Aorta (tissue), 5 donors: ENCODE results near the gene RAB3A. TPM values are rescaled to one million over a fixed set of nuclear protein-coding genes. Genes with fewer than 3 reads are reported as not detected.

Source experiments
- ATAC-seq: fragments of 200-7000 bp; cut with Tn5 transposase; one replicate; pipeline ENCODE4 v1.9.1; 2022; ENCODE audit warnings: moderate library complexity; ENCODE audit not compliant: low FRiP score
- DNase-seq, 2 donors: peaks; one replicate each; pipeline ENCODE4 v3.0.0-alpha.2; 2020
- H3K27ac ChIP-seq, 2 donors: one replicate each; pipeline ENCODE4 v1.5.1; 2013; ENCODE audit warnings: low read length in 2 of 2, mild to moderate bottlenecking in 2 of 2, moderate library complexity in 2 of 2, control low read depth in 1 of 2, inconsistent platforms in 1 of 2, low read depth in 1 of 2
- H3K27me3 ChIP-seq, 2 donors: one replicate each; pipeline ENCODE4 v1.6.1; 2013; ENCODE audit warnings: control low read depth in 1 of 2, low read length in 1 of 2, mild to moderate bottlenecking in 1 of 2, moderate library complexity in 1 of 2; ENCODE audit not compliant: insufficient read depth in 2 of 2, control insufficient read depth in 1 of 2
- H3K36me3 ChIP-seq, 2 donors: one replicate each; pipeline ENCODE4 v1.6.1; 2013; ENCODE audit warnings: control low read depth in 1 of 2, low read length in 1 of 2, mild to moderate bottlenecking in 1 of 2; ENCODE audit not compliant: insufficient read depth in 2 of 2, control insufficient read depth in 1 of 2
- H3K4me1 ChIP-seq, 2 donors: one replicate each; pipeline ENCODE4 v1.6.1; 2013; ENCODE audit warnings: low read length in 2 of 2, control low read depth in 1 of 2, mild to moderate bottlenecking in 1 of 2, moderate library complexity in 1 of 2; ENCODE audit not compliant: insufficient read depth in 2 of 2, control insufficient read depth in 1 of 2
- H3K4me3 ChIP-seq, 2 donors: one replicate each; pipeline ENCODE4 v1.5.1; 2013; ENCODE audit warnings: low read length in 2 of 2, control low read depth in 1 of 2, mild to moderate bottlenecking in 1 of 2
- H3K9me3 ChIP-seq: one replicate; pipeline ENCODE4 v1.6.1; 2013; ENCODE audit warnings: mild to moderate bottlenecking, low read length; ENCODE audit not compliant: control insufficient read depth
- WGBS, 2 donors: extraction: QIAGEN DNeasy Blood & Tissue Kit; methylation state at CpG; one replicate each; pipeline ENCODE4 v1.1.7; 2013; 5-methylcytosine and 5-hydroxymethylcytosine counted together
- intact Hi-C, 2 donors: fragments of 100-400 bp; cut with DNase I; formaldehyde crosslinking; loops; one replicate each; pipeline versions ENCODE4 v1.14.2 to v1.15.0; 2022
- polyA plus RNA-seq, 2 donors: library from polyadenylated mRNA; stranded (reverse); fragments of 200-250 nt; gene quantifications; one replicate each; pipeline ENCODE4 v1.2.3, GENCODE V29; 2013
- total RNA-seq, 2 donors: library from RNA; stranded (reverse); fragmentation: NEBNext Ultra II Directional; extraction: Animal tissue kit (Norgen Biotek cat#: 25700); gene quantifications; one replicate each; pipeline ENCODE4 v1.2.1, GENCODE V29; 2021
- donor health status: healthy with polysubstance abuse.
- donor health status: Bipolar disorder and iron deficiency.
- donor health status: DM: no; HTN: no; CAD: no.
- donor health status: DM: no; HTN: no; CAD: no.
- donor health status: DM: yes; HTN: yes; CAD: no.

The RAB3A gene
- total and polyA plus RNA-seq, 4 donors: 2.1 to 3.8 (median 3.0) TPM

DNA sequence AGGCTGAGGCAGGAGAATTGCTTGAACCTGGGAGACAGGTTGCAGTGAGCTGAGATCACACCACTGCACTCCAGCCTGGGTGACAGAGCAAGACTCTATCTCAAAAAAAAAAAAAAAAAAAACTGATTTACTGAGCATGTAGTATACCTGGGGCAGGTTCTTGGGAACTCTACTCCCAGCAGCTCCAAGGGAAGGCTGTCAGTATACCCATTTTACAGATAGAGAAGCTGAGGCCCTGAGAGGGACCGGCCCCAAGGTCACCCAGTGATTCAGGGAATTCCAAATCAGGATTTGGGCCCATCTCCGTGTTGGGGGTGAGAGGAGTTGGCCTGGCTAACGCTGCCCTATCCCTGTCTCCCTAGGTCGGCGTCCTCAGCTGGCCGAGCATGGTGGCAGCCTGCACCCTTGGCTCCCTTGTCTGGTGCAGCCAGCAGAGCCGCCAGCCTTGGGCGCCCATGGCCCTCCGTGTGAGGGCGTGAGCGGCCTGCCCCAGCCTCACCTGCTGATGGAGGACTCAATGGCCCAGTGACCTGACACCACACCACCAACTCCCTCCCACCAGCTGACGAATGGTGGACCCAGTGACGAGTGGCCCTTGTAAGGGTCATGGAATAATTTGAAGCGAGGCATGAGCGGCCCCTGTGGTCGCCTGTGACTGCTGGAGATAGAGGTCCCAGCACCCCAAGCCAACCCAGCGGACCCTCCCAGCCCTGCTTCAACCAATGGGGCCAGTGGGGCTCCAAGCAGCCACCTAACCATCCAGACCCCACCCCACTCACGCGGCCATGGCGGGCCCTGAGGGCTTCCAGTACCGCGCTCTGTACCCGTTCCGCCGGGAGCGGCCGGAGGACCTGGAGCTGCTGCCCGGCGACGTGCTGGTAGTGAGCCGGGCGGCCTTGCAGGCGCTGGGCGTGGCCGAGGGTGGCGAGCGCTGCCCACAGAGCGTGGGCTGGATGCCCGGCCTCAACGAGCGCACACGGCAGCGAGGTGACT, 48.5 kb downstream of the RAB3A start:
- DNase-seq (no peak), ATAC-seq (no peak)
- Histone ChIP-seq H3K27ac (no peak overlapping the region), H3K36me3 (no peaks in the 10 kb centered on the region), H3K27me3 (no peaks in the 10 kb centered on the region), H3K4me3 (no peak overlapping the region), H3K9me3 (no peaks in the 10 kb centered on the region), H3K4me1 (peaks cover 0 to 2% of the 10 kb centered on the region in 2 donors)
- intact Hi-C loops: loop anchor here (10.0 kb wide), 1 partner anchor 151 kb away; the partner anchor contains the start of gene ARRDC2 (in 2 of the 2)
- 94 to 95% methylated on average over 41 to 43 of the region's 43 CpGs for WGBS, 2 donors

DNA sequence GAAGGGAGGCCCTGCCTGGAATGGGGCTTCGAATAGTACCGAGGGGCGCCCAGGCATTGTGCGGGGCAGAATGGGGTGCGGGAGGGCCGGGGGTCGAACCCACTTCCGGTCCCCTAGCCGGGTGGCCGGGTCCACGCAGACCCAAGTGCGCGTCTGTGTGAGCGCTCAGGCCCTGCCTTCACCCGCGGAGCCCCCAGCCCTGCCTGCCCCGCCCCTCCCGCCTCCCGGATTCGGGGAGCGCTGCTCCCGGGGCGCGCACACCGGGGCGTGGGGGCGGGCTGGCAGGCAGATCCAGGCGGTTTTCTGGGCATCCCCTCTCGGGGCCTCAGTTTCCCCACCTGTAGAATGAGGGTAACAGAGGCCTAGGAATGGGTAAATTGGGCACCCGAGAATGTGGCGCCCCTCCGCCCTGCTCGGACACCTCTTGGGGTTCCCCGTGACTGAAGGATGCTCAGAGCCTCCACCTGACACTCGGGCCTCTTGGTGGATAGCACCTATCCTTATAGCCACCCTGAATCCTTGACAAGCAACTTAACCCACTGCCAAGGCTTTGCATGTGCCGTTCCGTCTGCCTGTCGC, 50.2 kb downstream of the RAB3A start:
- no peaks in the 10 kb centered on the region for H3K9me3 ChIP-seq
- no peaks in the 10 kb centered on the region for H3K36me3 ChIP-seq
- H3K27me3 ChIP-seq: no peaks in the 10 kb centered on the region
- peak overlapping the region in 1 of 2 donors; percentile 41 for H3K27ac ChIP-seq
- peaks cover 0 to 2% of the 10 kb centered on the region in 2 donors for H3K4me1 ChIP-seq
- 1 to 2% methylated on average over 36 to 38 of the region's 38 CpGs for WGBS, 2 donors
- ATAC-seq (no peak), DNase-seq (peak in 1 of 2 donors; percentile 66)
- H3K4me3 ChIP-seq: peak overlapping the region; percentile 5 to 65
- intact Hi-C loops: loop anchor here (5.0 to 10.0 kb wide), 3 partner anchors 36 to 149 kb away; partner anchors contain the start of gene ARRDC2 (in 2 of the 2)

DNA sequence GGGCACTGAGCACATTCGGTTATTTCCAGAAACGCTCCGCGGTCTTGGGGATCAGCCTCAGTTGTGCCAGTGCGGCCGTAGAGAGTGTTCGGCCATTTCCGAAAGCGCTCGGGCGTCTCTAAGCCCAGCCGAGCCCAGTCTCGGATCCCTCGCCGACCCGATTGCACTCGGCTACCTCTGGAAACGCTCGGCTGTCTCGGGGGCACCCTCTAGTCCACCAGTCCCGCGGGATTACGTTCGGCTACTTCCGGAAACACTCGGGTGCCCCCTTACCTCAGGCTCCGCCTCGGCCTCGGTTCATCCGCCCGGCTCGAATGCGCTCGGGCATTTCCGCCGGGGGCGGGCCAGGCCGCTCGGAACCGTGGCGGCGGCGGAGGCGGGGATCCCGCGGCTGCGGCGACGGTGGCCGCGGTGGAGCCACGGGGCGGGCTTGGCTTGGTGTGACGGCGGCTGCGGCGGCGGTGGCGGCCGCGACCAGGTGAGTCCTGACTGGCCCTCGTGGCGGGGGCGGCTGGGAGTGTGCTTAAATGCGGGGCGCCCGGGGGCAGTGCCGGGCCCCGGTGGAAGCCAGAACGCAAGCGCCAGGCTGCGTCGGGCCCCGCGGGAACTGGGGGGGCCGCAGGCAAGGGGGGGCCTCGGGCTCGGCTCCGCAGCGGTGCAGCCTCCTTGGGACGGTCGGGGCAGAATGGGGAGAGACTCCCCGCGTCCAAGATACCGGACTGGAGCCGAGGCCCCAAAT, 50.9 kb downstream of the RAB3A start, which contains the start of gene PIK3R2:
Gene PIK3R2 (plus strand): TSS at position 347 of the 739 bp plus-strand sequence. CDS start 2,717 bp downstream, outside the sequence.
- H3K27ac ChIP-seq: peak within 1 kb of the TSS in 1 of 2 donors; percentile 85
- DNase-seq (peak; percentile 100), ATAC-seq (peak; percentile 96)
- H3K4me3 ChIP-seq: peak within 1 kb of the TSS; percentile 24 to 65
- no peaks in the 10 kb centered on the region for H3K27me3 ChIP-seq
- H3K4me1 ChIP-seq: peaks cover 0 to 2% of the 10 kb centered on the region in 2 donors
- H3K36me3 ChIP-seq: no peaks in the 10 kb centered on the region
- intact Hi-C loops: loop anchor here (5.0 to 10.0 kb wide), 3 partner anchors 36 to 148 kb away; partner anchors contain the start of gene ARRDC2 (in 2 of the 2)
- no peaks in the 10 kb centered on the region for H3K9me3 ChIP-seq
- 1% methylated on average over 58 to 86 of the region's 86 CpGs for WGBS, 2 donors

DNA sequence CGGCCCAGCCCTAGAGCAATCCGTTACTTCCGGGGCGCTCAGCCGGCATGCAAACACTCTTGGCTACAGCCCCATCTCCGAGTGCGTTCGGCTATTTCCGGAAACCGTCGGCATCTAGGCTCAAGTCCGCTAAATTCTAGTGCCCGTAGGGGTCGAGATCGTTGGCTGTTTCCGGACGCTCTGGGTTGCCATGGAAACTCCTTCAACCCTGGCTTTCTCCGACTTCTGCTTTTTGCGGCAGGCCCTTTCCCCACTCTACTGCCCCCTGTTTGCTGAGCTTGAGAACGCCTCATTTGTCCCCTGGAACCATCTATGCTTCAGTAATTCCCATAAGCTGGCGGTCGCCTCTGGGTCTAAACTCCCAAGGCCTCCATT, 51.4 kb downstream of the RAB3A start:
- Histone ChIP-seq H3K4me3 (peak overlapping the region; percentile 24 to 30), H3K27me3 (no peaks in the 10 kb centered on the region), H3K4me1 (peaks cover 0 to 2% of the 10 kb centered on the region in 2 donors), H3K9me3 (no peaks in the 10 kb centered on the region), H3K36me3 (no peaks in the 10 kb centered on the region), H3K27ac (peak overlapping the region in 1 of 2 donors; percentile 85)
- peak; percentile 89 for ATAC-seq
- intact Hi-C loops: loop anchor here (5.0 to 10.0 kb wide), 3 partner anchors 35 to 148 kb away; partner anchors contain the start of gene ARRDC2 (in 2 of the 2)
- 0% methylated on average over 22 of the region's 22 CpGs for whole genome bisulfite sequencing, 2 donors
- peak; percentile 99 for DNase-seq

DNA sequence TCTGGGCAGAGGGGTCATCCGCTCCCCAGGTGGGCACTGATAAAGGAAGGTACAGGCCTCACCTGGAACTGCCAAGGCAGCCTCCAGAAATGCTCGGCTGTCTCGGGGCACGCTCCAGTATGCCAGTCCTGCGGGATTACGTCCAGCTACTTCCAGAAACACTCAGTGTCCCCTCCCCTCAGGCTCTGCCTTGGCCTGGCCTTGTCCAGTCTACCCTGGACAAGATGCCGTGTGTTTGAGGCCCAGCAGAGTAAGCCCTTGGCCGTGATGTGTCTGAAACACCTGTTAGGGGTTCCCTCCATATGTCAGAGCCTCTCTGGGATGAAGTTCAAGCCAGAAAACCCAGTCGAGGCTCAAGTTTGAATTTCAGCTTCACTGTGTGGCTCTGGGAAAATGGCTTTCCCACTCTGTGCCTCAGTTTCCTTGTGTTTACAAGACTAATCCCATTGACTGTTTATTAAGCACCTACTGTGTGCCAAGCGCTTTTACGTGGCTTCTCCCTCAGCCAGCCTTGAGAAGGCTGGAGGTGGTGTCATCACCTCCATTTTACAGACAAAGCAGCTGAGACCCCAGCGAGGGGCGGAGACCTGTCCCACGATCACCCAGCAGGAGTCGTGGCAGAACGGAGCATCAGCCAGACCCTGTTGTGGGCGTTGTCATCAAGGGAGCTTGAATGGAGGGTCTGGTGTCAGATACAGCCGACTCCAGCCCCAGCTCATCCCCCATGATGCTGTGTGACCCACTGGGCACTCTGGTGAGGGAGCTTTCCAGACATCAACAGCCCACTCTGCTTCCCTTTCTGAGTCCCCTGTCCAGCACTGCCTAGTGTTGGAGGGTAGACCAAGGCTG, 52.8 kb downstream of the RAB3A start:
- WGBS, 2 donors: 89 to 90% methylated on average over 18 of the region's 18 CpGs
- H3K36me3 ChIP-seq: no peaks in the 10 kb centered on the region
- H3K4me1 ChIP-seq: no peaks in the 10 kb centered on the region
- ATAC-seq (no peak), DNase-seq (no peak)
- no peaks in the 10 kb centered on the region for H3K27me3 ChIP-seq
- no peak overlapping the region for H3K4me3 ChIP-seq
- no peaks in the 10 kb centered on the region for H3K9me3 ChIP-seq
- H3K27ac ChIP-seq: no peak overlapping the region
- intact Hi-C loops: loop anchor here (5.0 to 10.0 kb wide), 3 partner anchors 34 to 146 kb away; partner anchors contain the start of gene ARRDC2 (in 2 of the 2)

DNA sequence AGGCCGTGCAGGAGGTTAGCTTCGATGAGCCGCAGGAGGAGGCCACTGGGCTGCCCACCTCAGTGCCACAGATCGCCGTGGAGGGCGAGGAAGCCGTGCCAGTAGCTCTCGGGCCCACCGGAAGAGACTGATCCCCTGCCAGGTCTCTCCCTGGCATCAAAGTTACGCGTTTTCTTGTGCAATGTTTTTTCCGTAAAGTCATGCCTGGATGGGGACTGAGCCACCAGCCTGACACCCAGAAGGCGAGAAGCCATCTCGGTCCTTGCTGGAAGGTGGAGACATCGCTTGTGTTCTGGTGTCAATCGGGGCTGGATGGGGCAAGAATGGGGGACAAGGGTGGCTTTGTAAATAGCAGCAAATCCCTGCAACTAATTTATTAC, 54.3 kb downstream of the RAB3A start:
- Histone ChIP-seq H3K9me3 (no peaks in the 10 kb centered on the region), H3K4me3 (no peak overlapping the region), H3K36me3 (no peaks in the 10 kb centered on the region), H3K4me1 (no peaks in the 10 kb centered on the region), H3K27ac (no peak overlapping the region), H3K27me3 (no peaks in the 10 kb centered on the region)
- WGBS, 2 donors: 85 to 88% methylated on average over 16 of the region's 16 CpGs
- DNase-seq (no peak), ATAC-seq (no peak)
- intact Hi-C loops: no loop called here

DNA sequence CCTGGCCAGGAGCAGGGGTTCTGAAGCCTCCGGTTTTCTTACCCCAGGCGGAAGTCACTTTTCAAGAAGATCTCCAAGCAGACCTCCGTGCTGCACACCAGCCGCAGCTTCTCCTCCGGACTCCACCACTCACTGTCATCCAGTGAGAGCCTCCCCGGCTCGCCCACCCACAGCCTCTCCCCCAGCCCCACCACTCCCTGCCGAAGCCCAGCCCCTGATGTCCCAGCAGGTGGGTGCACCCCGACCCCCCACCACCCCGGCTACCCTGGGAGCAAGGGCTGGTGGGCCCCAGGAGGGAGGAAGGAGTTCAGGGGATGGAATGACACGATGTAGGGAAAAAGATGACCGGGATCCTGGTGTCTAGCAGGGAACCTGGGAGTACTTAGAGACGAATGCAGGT, 56.4 kb downstream of the RAB3A start:
- ATAC-seq (no peak), DNase-seq (no peak)
- no peaks in the 10 kb centered on the region for H3K9me3 ChIP-seq
- no peak overlapping the region for H3K27ac ChIP-seq
- intact Hi-C loops: no loop called here
- no peaks in the 10 kb centered on the region for H3K4me1 ChIP-seq
- 90 to 91% methylated on average over 13 of the region's 13 CpGs for WGBS, 2 donors
- no peak overlapping the region for H3K4me3 ChIP-seq
- H3K36me3 ChIP-seq: peaks cover 0 to 2% of the 10 kb centered on the region in 2 donors
- no peaks in the 10 kb centered on the region for H3K27me3 ChIP-seq
